ENCODE results near the gene CENPF. TPM values are rescaled to one million over a fixed set of nuclear protein-coding genes. Genes with fewer than 3 reads are reported as not detected.

CENPF gene
- total RNA-seq, 1 donor from 2014 or later, result 0.53 TPM

GRCh38 chr1:214676747-214677146, 73.8 kb downstream of the CENPF start:
- Histone ChIP-seq H3K36me3 (ENCODE audit: control insufficient read depth, insufficient read depth, low read length) (no peaks in the 10 kb centered on the region), H3K4me3 (ENCODE audit: low read depth, low read length) (no peak overlapping the region), H3K27me3 (ENCODE audit: control insufficient read depth, insufficient read depth, low read length) (no peaks in the 10 kb centered on the region)
- FAIRE-seq, result no peak
- DNase-seq (ENCODE audit: low read depth), result no peak
- no peak for TF ChIP-seq CTCF (IDR thresholded peaks at IDR 0.05; ENCODE audit: insufficient read depth, low read length, severe bottlenecking)

- FAIRE-seq (no peak), DNase-seq (ENCODE audit: low read depth) (no peak)
- Histone ChIP-seq H3K27me3 (ENCODE audit: control insufficient read depth, insufficient read depth, low read length) (no peaks in the 10 kb centered on the region), H3K4me3 (ENCODE audit: low read depth, low read length) (no peak overlapping the region), H3K36me3 (ENCODE audit: control insufficient read depth, insufficient read depth, low read length) (no peaks in the 10 kb centered on the region)
- TF ChIP-seq CTCF (IDR thresholded peaks at IDR 0.05; ENCODE audit: insufficient read depth, low read length, severe bottlenecking), result no peak
Observed at GRCh38 chr1:214677945-214678344, 75.0 kb downstream of the CENPF start.

GRCh38 chr1:214678386-214678785, 75.4 kb downstream of the CENPF start:
- DNase-seq (ENCODE audit: low read depth), result peak; percentile 18
- TF ChIP-seq CTCF (IDR thresholded peaks at IDR 0.05; ENCODE audit: insufficient read depth, low read length, severe bottlenecking), result no peak
- Histone ChIP-seq H3K4me3 (ENCODE audit: low read depth, low read length) (no peak overlapping the region), H3K27me3 (ENCODE audit: control insufficient read depth, insufficient read depth, low read length) (no peaks in the 10 kb centered on the region), H3K36me3 (ENCODE audit: control insufficient read depth, insufficient read depth, low read length) (no peaks in the 10 kb centered on the region)
- no peak for FAIRE-seq

GRCh38 chr1:214683621-214684020, 80.6 kb downstream of the CENPF start:
- Histone ChIP-seq H3K4me3 (ENCODE audit: low read depth, low read length) (no peak overlapping the region), H3K27me3 (ENCODE audit: control insufficient read depth, insufficient read depth, low read length) (no peaks in the 10 kb centered on the region), H3K36me3 (ENCODE audit: control insufficient read depth, insufficient read depth, low read length) (no peaks in the 10 kb centered on the region)
- TF ChIP-seq CTCF (IDR thresholded peaks at IDR 0.05; ENCODE audit: insufficient read depth, low read length, severe bottlenecking), result no peak
- DNase-seq (ENCODE audit: low read depth), result no peak
- no peak for FAIRE-seq

GRCh38 chr1:214685906-214686305, 82.9 kb downstream of the CENPF start:
- no peak for FAIRE-seq
- Histone ChIP-seq H3K4me3 (ENCODE audit: low read depth, low read length) (no peak overlapping the region), H3K36me3 (ENCODE audit: control insufficient read depth, insufficient read depth, low read length) (no peaks in the 10 kb centered on the region), H3K27me3 (ENCODE audit: control insufficient read depth, insufficient read depth, low read length) (no peaks in the 10 kb centered on the region)
- no peak for DNase-seq (ENCODE audit: low read depth)
- no peak for TF ChIP-seq CTCF (IDR thresholded peaks at IDR 0.05; ENCODE audit: insufficient read depth, low read length, severe bottlenecking)

- Histone ChIP-seq H3K4me3 (ENCODE audit: low read depth, low read length) (no peak overlapping the region), H3K36me3 (ENCODE audit: control insufficient read depth, insufficient read depth, low read length) (no peaks in the 10 kb centered on the region), H3K27me3 (ENCODE audit: control insufficient read depth, insufficient read depth, low read length) (no peaks in the 10 kb centered on the region)
- DNase-seq (ENCODE audit: low read depth), result no peak
- no peak for FAIRE-seq
- TF ChIP-seq CTCF (IDR thresholded peaks at IDR 0.05; ENCODE audit: insufficient read depth, low read length, severe bottlenecking), result no peak
Observed at GRCh38 chr1:214686497-214686896, 83.5 kb downstream of the CENPF start.
